D721Med (cell line): ENCODE measurements around the gene IFIT1B.

Source experiments
- DNase-seq: peaks from one replicate; pipeline ENCODE4 v3.0.0; 2011; ENCODE audit warnings: low spot score; ENCODE audit not compliant: insufficient read length
- FAIRE-seq: peaks from 2 replicates; lab custom pipeline; 2011; peaks lifted over from hg19 to GRCh38; lab: Jason Lieb, UNC
- TF ChIP-seq, protein P1 (sequence below): IDR thresholded peaks from 2 replicates; pipeline ENCODE4 v1.5.1; 2012; ENCODE audit warnings: mild to moderate bottlenecking, control low read depth; ENCODE audit not compliant: insufficient read depth; ENCODE audit errors: missing control alignments

The IFIT1B gene

DNA sequence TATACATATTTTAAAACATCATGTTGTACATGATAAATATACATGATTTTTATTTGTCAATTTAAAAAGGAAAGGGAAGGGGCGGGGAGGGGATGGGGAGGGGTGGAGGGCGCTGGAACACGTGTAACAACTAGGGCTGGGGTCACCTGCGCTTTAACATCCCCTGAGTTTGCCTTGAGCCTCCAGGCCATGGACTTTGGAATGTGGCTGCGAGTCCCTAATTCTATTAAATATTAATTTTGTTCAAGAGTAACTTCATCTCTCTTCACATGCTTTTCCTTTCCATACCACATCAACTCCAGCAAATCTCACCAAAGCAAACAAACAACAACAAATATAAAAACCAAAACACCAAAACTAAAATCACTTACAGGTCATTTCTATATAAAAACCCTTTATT lies 47.1 kb downstream of the IFIT1B start:
- TF ChIP-seq, protein P1, sequence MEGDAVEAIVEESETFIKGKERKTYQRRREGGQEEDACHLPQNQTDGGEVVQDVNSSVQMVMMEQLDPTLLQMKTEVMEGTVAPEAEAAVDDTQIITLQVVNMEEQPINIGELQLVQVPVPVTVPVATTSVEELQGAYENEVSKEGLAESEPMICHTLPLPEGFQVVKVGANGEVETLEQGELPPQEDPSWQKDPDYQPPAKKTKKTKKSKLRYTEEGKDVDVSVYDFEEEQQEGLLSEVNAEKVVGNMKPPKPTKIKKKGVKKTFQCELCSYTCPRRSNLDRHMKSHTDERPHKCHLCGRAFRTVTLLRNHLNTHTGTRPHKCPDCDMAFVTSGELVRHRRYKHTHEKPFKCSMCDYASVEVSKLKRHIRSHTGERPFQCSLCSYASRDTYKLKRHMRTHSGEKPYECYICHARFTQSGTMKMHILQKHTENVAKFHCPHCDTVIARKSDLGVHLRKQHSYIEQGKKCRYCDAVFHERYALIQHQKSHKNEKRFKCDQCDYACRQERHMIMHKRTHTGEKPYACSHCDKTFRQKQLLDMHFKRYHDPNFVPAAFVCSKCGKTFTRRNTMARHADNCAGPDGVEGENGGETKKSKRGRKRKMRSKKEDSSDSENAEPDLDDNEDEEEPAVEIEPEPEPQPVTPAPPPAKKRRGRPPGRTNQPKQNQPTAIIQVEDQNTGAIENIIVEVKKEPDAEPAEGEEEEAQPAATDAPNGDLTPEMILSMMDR, result no peak
- FAIRE-seq (no peak), DNase-seq (no peak)

DNA sequence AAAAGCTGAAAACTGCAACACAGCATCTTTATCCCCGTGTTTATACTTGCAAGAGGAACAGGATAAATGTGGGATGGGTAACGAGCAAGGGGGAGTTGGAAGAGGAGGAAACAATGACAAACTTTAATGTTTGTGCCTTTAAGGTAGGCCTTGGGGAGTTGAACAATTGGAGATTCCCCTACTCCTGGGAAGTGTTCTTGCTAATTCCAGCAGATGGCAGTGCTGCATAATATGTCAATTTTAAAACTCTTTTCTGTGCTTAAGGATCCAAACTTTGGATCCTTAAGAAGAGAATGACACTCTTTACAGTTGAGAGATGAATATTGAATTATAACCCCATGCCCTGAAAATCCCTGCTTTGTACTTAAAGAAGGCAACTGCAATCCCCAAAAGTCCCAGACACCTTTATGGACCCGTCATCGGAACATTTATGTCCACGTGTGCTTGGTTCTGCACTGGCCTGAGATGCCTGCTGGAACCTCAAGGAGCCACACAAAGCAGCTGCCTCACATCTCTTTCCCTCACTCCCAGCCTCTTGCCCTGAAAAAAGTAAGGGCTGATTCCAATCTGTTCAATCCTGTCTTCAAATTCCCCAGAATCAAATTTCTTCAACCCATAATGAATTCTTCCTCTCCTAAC lies 48.5 kb downstream of the IFIT1B start:
- TF ChIP-seq, protein P1, result peak; percentile 89
- FAIRE-seq (peak; percentile 84), DNase-seq (no peak)

DNA sequence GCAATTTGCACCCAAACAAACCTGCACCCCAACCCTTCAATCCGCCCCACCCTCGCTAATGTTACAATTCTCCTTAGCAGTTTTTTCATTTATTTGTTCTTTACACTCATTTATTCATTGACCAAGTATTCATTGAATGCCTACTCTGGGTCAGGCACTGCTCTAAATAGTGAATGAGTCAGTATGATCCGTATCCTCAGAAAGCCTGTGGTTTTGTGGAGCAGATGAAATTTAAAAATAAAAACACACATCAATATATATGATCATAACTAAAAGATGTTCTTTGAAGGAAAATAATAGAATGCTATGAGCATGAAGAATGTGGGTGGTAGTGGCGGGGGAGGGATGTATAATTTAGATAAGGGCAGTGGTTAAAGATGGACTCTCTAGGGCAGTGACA lies 49.8 kb downstream of the IFIT1B start:
- DNase-seq (no peak), FAIRE-seq (no peak)

DNA sequence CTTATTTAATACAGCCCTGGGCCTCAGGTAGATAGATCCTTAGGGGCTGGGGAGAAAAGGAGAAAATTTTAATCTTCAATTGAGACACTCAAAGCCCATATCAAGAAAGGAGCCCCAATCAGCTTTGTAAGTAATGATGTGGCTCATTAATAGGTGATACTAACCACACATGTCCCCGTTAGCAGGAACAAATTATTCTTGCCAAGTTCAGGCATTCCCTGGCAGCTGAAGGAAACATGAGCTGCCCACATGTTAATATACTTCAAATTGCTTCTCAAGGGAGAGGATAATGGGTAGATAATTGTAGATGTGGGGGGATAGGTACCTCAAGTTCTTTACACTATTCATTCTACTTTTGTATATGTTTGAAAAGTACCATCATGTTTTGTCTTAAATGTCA lies 51.0 kb downstream of the IFIT1B start:
- DNase-seq, result no peak
- TF ChIP-seq, protein P1, result no peak
- FAIRE-seq, result no peak

More for the DNA sequence above, 49.8 kb downstream of the IFIT1B start:
- TF ChIP-seq, protein P1, result no peak

DNA sequence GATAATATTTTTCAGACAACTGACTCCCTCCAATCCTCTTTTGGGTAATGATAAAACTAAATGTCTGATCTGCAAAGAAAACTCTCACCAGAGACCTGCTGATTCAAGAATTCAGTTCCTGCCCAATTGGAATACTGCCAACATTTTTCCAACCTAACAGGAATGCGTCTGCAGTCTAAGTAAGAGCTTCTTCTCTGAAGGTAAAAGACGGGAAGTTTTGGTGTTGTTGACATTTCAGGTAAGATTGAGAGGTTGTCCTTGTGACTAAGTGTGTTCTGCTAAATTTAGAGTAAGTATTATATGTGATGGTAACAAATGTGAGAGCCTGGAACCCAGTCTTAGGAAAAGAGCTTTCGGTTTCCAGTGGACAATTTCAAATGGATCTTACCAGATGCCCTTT lies 54.1 kb downstream of the IFIT1B start:
- TF ChIP-seq, protein P1, result no peak
- FAIRE-seq (no peak), DNase-seq (no peak)
